Mesenchymal stem cell (in vitro differentiated cells and primary cell): ENCODE measurements around the gene NR3C2.

Experiments used
- DNase-seq: peaks from one replicate; pipeline ENCODE4 v3.0.0-alpha.2; 2013
- H2AFZ ChIP-seq: one replicate; pipeline ENCODE4 v1.6.1; 2013; ENCODE audit warnings: low read depth, mild to moderate bottlenecking, control low read depth, inconsistent platforms, low read length, moderate library complexity
- H2AK5ac ChIP-seq: 2 replicates; pipeline ENCODE4 v1.6.1; 2013; ENCODE audit warnings: low read length, moderate library complexity, mild to moderate bottlenecking, inconsistent platforms; ENCODE audit not compliant: severe bottlenecking
- H2BK120ac ChIP-seq: one replicate; pipeline ENCODE4 v1.6.1; 2013; ENCODE audit warnings: low read depth, mild to moderate bottlenecking, inconsistent platforms, low read length, moderate library complexity
- H2BK12ac ChIP-seq, 2 experiments: one replicate each; pipeline ENCODE4 v1.6.1; 2013; ENCODE audit warnings: inconsistent platforms in 2 of 2, low read length in 2 of 2, mild to moderate bottlenecking in 2 of 2, moderate library complexity in 2 of 2, control low read depth in 1 of 2
- H2BK15ac ChIP-seq: one replicate; pipeline ENCODE4 v1.6.1; 2013; ENCODE audit warnings: mild to moderate bottlenecking, low read depth, inconsistent platforms; ENCODE audit not compliant: poor library complexity, severe bottlenecking
- H2BK5ac ChIP-seq: 2 replicates; pipeline ENCODE4 v1.6.1; 2013; ENCODE audit warnings: low read depth, mild to moderate bottlenecking, low read length, control low read depth, inconsistent platforms; ENCODE audit not compliant: poor library complexity, severe bottlenecking
- H3K14ac ChIP-seq, 2 experiments: one replicate each; pipeline ENCODE4 v1.6.1; 2013; ENCODE audit warnings: inconsistent platforms in 2 of 2, low read length in 2 of 2, control low read depth in 1 of 2, mild to moderate bottlenecking in 1 of 2, moderate library complexity in 1 of 2
- H3K18ac ChIP-seq, 2 experiments: one replicate each; pipeline ENCODE4 v1.6.1; 2013; ENCODE audit warnings: inconsistent platforms in 2 of 2, low read length in 2 of 2, control low read depth in 1 of 2, low read depth in 1 of 2, mild to moderate bottlenecking in 1 of 2
- H3K23ac ChIP-seq, 2 experiments: one replicate each; pipeline ENCODE4 v1.6.1; 2013; ENCODE audit warnings: inconsistent platforms in 2 of 2, low read length in 2 of 2, mild to moderate bottlenecking in 2 of 2, moderate library complexity in 2 of 2, control low read depth in 1 of 2
- H3K27ac ChIP-seq: 2 replicates; pipeline ENCODE4 v1.5.1; 2013; ENCODE audit warnings: mild to moderate bottlenecking, moderate library complexity, low read length, control low read depth, inconsistent platforms; ENCODE audit not compliant: poor library complexity, severe bottlenecking
- H3K27me3 ChIP-seq, 2 experiments: 2 replicates each; pipeline versions ENCODE4 v1.6.1 to v1.7.0; 2013; ENCODE audit warnings: low read length in 2 of 2, mild to moderate bottlenecking in 2 of 2, moderate library complexity in 2 of 2, control low read depth in 1 of 2, inconsistent platforms in 1 of 2; ENCODE audit not compliant: control insufficient read depth in 1 of 2, insufficient read depth in 1 of 2
- H3K36me3 ChIP-seq, 2 experiments: 2 replicates each; pipeline versions ENCODE4 v1.6.1 to v1.7.0; 2013; ENCODE audit warnings: low read length in 2 of 2, control low read depth in 1 of 2, inconsistent platforms in 1 of 2, low read depth in 1 of 2, mild to moderate bottlenecking in 1 of 2; ENCODE audit not compliant: insufficient read depth in 2 of 2, control insufficient read depth in 1 of 2
- H3K4ac ChIP-seq, 2 experiments: one replicate each; pipeline ENCODE4 v1.6.1; 2013; ENCODE audit warnings: inconsistent platforms in 2 of 2, low read length in 2 of 2, mild to moderate bottlenecking in 2 of 2, moderate library complexity in 2 of 2, control low read depth in 1 of 2, low read depth in 1 of 2
- H3K4me1 ChIP-seq: 2 replicates; pipeline ENCODE4 v1.6.1; 2013; ENCODE audit warnings: low read depth, low read length, control low read depth; ENCODE audit not compliant: control insufficient read depth, insufficient read depth
- H3K4me2 ChIP-seq: 2 replicates; pipeline ENCODE4 v1.6.1; 2013; ENCODE audit warnings: low read length, mild to moderate bottlenecking, inconsistent platforms; ENCODE audit not compliant: poor library complexity, severe bottlenecking
- H3K4me3 ChIP-seq, 2 experiments: 2 replicates each; pipeline versions ENCODE4 v1.5.1 to v1.7.0; 2013; ENCODE audit warnings: low read length in 2 of 2, mild to moderate bottlenecking in 2 of 2, control low read depth in 1 of 2, low read depth in 1 of 2; ENCODE audit not compliant: insufficient read depth in 1 of 2
- H3K79me1 ChIP-seq: replicated peaks from 2 replicates; pipeline ENCODE4 v1.6.1; 2013; ENCODE audit warnings: mild to moderate bottlenecking, control low read depth, low read length, inconsistent platforms; ENCODE audit not compliant: poor library complexity, severe bottlenecking
- H3K9ac ChIP-seq: 2 replicates; pipeline ENCODE4 v1.7.0; 2013; ENCODE audit warnings: mild to moderate bottlenecking, low read length, moderate library complexity
- H3K9me3 ChIP-seq: 2 replicates; pipeline ENCODE4 v1.7.0; 2013; ENCODE audit warnings: mild to moderate bottlenecking, low read length; ENCODE audit not compliant: control insufficient read depth
- H4K8ac ChIP-seq: one replicate; pipeline ENCODE4 v1.6.1; 2013; ENCODE audit warnings: inconsistent platforms, mild to moderate bottlenecking, low read length, moderate library complexity
- H4K91ac ChIP-seq: one replicate; pipeline ENCODE4 v1.6.1; 2013; ENCODE audit warnings: mild to moderate bottlenecking, low read length, inconsistent platforms
- WGBS: methylation state at CpG from one replicate; pipeline ENCODE4 v1.1.7; 2013; ENCODE audit warnings: mixed read lengths; 5-methylcytosine and 5-hydroxymethylcytosine counted together

Gene NR3C2

GRCh38 chr4:148335133-148335532, 107.1 kb downstream of the NR3C2 start:
- DNase-seq, result no peak
- no peak overlapping the region for H2AK5ac ChIP-seq
- no peak overlapping the region for H3K4me3 ChIP-seq
- H3K36me3 ChIP-seq, result no peaks in the 10 kb centered on the region
- H4K91ac ChIP-seq, result no peak overlapping the region
- no peaks in the 10 kb centered on the region for H3K4me1 ChIP-seq
- no peaks in the 10 kb centered on the region for H3K27me3 ChIP-seq
- H3K23ac ChIP-seq, result no peak overlapping the region
- no peaks in the 10 kb centered on the region for H3K79me1 ChIP-seq
- no peak overlapping the region for H3K4ac ChIP-seq
- no peak overlapping the region for H2BK5ac ChIP-seq
- H3K9me3 ChIP-seq, result no peaks in the 10 kb centered on the region
- no peak overlapping the region for H4K8ac ChIP-seq
- WGBS, result 90% methylated on average over 3 of the region's 4 CpGs
- H2AFZ ChIP-seq, result no peak overlapping the region
- no peak overlapping the region for H3K14ac ChIP-seq
- no peak overlapping the region for H2BK120ac ChIP-seq
- H3K4me2 ChIP-seq, result no peak overlapping the region
- no peak overlapping the region for H2BK12ac ChIP-seq
- H3K27ac ChIP-seq, result no peak overlapping the region
- no peak overlapping the region for H3K18ac ChIP-seq
- no peak overlapping the region for H2BK15ac ChIP-seq
- no peak overlapping the region for H3K9ac ChIP-seq

DNA sequence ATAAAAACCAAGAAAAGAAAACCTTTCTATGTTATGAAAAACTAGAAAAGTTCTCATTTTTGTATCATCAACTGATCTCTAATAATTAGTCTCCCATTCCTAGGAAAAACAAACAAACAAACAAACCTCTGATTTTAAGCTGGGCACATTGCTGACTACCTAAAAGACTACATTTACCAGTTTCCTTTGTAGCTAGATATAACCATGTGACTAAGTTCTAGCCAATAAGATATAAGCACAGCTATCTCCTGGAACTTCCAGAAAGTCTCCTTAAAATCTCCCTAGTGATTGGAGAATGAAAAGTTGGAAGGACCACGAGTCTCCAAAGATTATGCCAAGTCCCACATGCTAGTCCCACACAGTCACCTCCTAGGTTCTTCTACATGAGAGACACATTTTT, 108.9 kb downstream of the NR3C2 start:
- no peak overlapping the region for H3K18ac ChIP-seq
- WGBS, result 88% methylated on average over 1 of the region's 1 CpG
- H3K27ac ChIP-seq, result no peak overlapping the region

GRCh38 chr4:148332486-148332885, 109.7 kb downstream of the NR3C2 start:
- WGBS, result 100% methylated on average over 1 of the region's 2 CpGs
- no peak overlapping the region for H4K8ac ChIP-seq
- H3K9me3 ChIP-seq, result no peaks in the 10 kb centered on the region
- H3K27ac ChIP-seq, result no peak overlapping the region
- H3K14ac ChIP-seq, result no peak overlapping the region
- no peak overlapping the region for H3K18ac ChIP-seq
- peaks cover 1% of the 10 kb centered on the region for H3K79me1 ChIP-seq
- H2AK5ac ChIP-seq, result no peak overlapping the region
- H2AFZ ChIP-seq, result no peak overlapping the region
- no peaks in the 10 kb centered on the region for H3K36me3 ChIP-seq
- H3K4me2 ChIP-seq, result no peak overlapping the region
- H3K27me3 ChIP-seq, result no peaks in the 10 kb centered on the region
- no peaks in the 10 kb centered on the region for H3K4me1 ChIP-seq
- no peak overlapping the region for H2BK15ac ChIP-seq
- no peak for DNase-seq
- H3K4ac ChIP-seq, result no peak overlapping the region
- no peak overlapping the region for H2BK120ac ChIP-seq
- no peak overlapping the region for H3K23ac ChIP-seq
- no peak overlapping the region for H4K91ac ChIP-seq
- no peak overlapping the region for H3K4me3 ChIP-seq
- no peak overlapping the region for H3K9ac ChIP-seq
- H2BK5ac ChIP-seq, result no peak overlapping the region
- no peak overlapping the region for H2BK12ac ChIP-seq

More for the DNA sequence above, 108.9 kb downstream of the NR3C2 start:
- no peak overlapping the region for H3K23ac ChIP-seq
- H3K4me1 ChIP-seq, result no peaks in the 10 kb centered on the region
- H2BK12ac ChIP-seq, result no peak overlapping the region
- no peak overlapping the region for H4K8ac ChIP-seq
- H3K4me2 ChIP-seq, result no peak overlapping the region
- H2BK5ac ChIP-seq, result no peak overlapping the region
- H2BK15ac ChIP-seq, result no peak overlapping the region
- H3K4me3 ChIP-seq, result no peak overlapping the region
- no peaks in the 10 kb centered on the region for H3K36me3 ChIP-seq
- H3K9ac ChIP-seq, result no peak overlapping the region
- no peak overlapping the region for H2AK5ac ChIP-seq
- H3K14ac ChIP-seq, result no peak overlapping the region
- no peak for DNase-seq
- H3K9me3 ChIP-seq, result no peaks in the 10 kb centered on the region
- no peak overlapping the region for H2AFZ ChIP-seq
- no peak overlapping the region for H4K91ac ChIP-seq
- H3K4ac ChIP-seq, result no peak overlapping the region
- H2BK120ac ChIP-seq, result no peak overlapping the region
- H3K27me3 ChIP-seq, result no peaks in the 10 kb centered on the region
- no peaks in the 10 kb centered on the region for H3K79me1 ChIP-seq

GRCh38 chr4:148330724-148331123, 111.5 kb downstream of the NR3C2 start:
- no peak overlapping the region for H3K4me2 ChIP-seq
- no peak overlapping the region for H2BK5ac ChIP-seq
- H2BK15ac ChIP-seq, result no peak overlapping the region
- no peak overlapping the region for H2AK5ac ChIP-seq
- H4K91ac ChIP-seq, result no peak overlapping the region
- no peak overlapping the region for H4K8ac ChIP-seq
- no peaks in the 10 kb centered on the region for H3K9me3 ChIP-seq
- H3K27me3 ChIP-seq, result no peaks in the 10 kb centered on the region
- H2BK12ac ChIP-seq, result no peak overlapping the region
- no peak overlapping the region for H3K4ac ChIP-seq
- H3K36me3 ChIP-seq, result no peaks in the 10 kb centered on the region
- no peak overlapping the region for H3K27ac ChIP-seq
- H3K9ac ChIP-seq, result no peak overlapping the region
- H3K18ac ChIP-seq, result no peak overlapping the region
- H3K79me1 ChIP-seq, result peaks cover 1% of the 10 kb centered on the region
- H3K4me1 ChIP-seq, result no peaks in the 10 kb centered on the region
- no peak overlapping the region for H3K4me3 ChIP-seq
- WGBS, result 83% methylated on average over 3 of the region's 3 CpGs
- no peak overlapping the region for H2AFZ ChIP-seq
- no peak for DNase-seq
- H3K23ac ChIP-seq, result no peak overlapping the region
- H2BK120ac ChIP-seq, result no peak overlapping the region
- no peak overlapping the region for H3K14ac ChIP-seq
